A549 treated with Hydrocortisone at 1 μM for 4 hours (cell line): Measurements from ENCODE around the gene CAPSL. TPM values are rescaled to one million over a fixed set of nuclear protein-coding genes. Genes with fewer than 3 reads are reported as not detected.

Experiments used
- total RNA-seq: library from RNA; stranded (reverse); fragments of 200-300 nt; extraction: Qiagen RNA extraction; gene quantifications from 5 replicates; pipeline ENCODE4 v1.2.3, GENCODE V29; 2022

The CAPSL gene
- total RNA-seq: not detected in 5 replicates

DNA sequence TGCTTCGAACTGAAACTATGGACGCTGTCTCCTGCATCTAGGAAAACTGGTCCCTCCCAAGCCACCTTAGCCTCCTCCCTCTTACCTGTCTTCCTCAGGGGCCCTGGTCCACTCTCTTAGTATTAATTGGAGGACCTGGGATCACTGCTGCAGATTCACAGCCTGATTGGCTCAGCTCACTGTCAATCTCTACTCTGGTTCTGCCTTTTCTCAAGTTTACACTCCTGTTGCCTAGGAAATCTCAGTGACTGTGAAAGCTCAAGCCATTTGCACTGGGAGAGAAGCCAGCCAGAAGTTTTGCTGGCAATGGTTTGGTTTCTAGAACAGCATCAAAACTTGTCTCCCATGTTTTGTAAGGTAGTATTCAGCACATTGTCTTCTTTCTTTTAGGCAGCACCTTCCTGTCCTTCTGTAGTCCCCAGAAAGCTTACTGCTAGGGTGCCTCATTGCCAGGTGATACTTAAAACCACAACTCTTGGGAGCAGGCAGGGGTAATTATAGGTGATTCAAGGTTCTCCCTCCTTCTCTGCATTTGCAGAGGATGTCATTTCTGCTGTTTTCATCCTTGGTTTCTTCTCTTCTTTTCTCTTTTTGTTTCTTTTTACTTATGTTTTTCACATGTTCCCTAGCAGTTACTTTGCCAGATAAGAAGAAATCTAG, at the start of gene CAPSL:
Gene CAPSL (minus strand): TSS at position 55 of the 660 bp plus-strand sequence. CDS start 17,502 bp downstream, outside the sequence.

GRCh38 chr5:35856765-35857351, 81.6 kb downstream of the CAPSL start, which contains the start of gene IL7R:
Gene IL7R, plus strand, starts transcription at chr5:35856891. Its CDS starts 87 bp downstream, at chr5:35856978.

Other genes starting within 250 kb of the CAPSL start
- 0.28 to 0.59 TPM (median 0.36 TPM) in 5 replicates for gene IL7R, start 81.7 kb downstream of the CAPSL start, total RNA-seq
- not detected in 5 replicates for gene UGT3A1, start 52.8 kb upstream of the CAPSL start, total RNA-seq
- not detected in 5 replicates for gene UGT3A2, start 128.3 kb upstream of the CAPSL start, total RNA-seq
- 1.2 to 1.7 TPM (median 1.4 TPM) in 5 replicates for gene LMBRD2, start 213.3 kb upstream of the CAPSL start, total RNA-seq
- gene SKP2, start 213.5 kb upstream of the CAPSL start, total RNA-seq: 19.0 to 21.7 TPM (median 20.1 TPM) in 5 replicates